Measurements from ENCODE around the gene CWC22. TPM values are rescaled to one million over a fixed set of nuclear protein-coding genes. Genes with fewer than 3 reads are reported as not detected.

Gene CWC22
- total RNA-seq, 1 donor from 2014 or later = 14.0 TPM

GRCh38 chr2:179950391-179950790, 56.7 kb downstream of the CWC22 start:
- Mint-ChIP-seq H3K27ac (ENCODE audit: unreplicated experiment) (no peak overlapping the region), H3K36me3 (ENCODE audit: low read depth) (peaks cover 33% of the 10 kb centered on the region), H3K4me1 (ENCODE audit: low read depth) (peaks cover 5% of the 10 kb centered on the region), H3K27me3 (ENCODE audit: low read depth) (no peaks in the 10 kb centered on the region), H3K4me3 (ENCODE audit: unreplicated experiment) (no peak overlapping the region), H3K9me3 (ENCODE audit: low read depth) (no peaks in the 10 kb centered on the region)
- no peak for TF ChIP-seq CTCF (IDR thresholded peaks at IDR 0.05)
- DNase-seq (ENCODE audit: low spot score) = no peak

GRCh38 chr2:179949438-179949837, 57.7 kb downstream of the CWC22 start:
- no peak for DNase-seq (ENCODE audit: low spot score)
- Mint-ChIP-seq H3K27ac (ENCODE audit: unreplicated experiment) (no peak overlapping the region), H3K4me1 (ENCODE audit: low read depth) (peaks cover 5% of the 10 kb centered on the region), H3K27me3 (ENCODE audit: low read depth) (no peaks in the 10 kb centered on the region), H3K4me3 (ENCODE audit: unreplicated experiment) (no peak overlapping the region), H3K9me3 (ENCODE audit: low read depth) (no peaks in the 10 kb centered on the region), H3K36me3 (ENCODE audit: low read depth) (peaks cover 37% of the 10 kb centered on the region)
- no peak for TF ChIP-seq CTCF (IDR thresholded peaks at IDR 0.05)

- peaks cover 37% of the 10 kb centered on the region for H3K36me3 Mint-ChIP-seq (ENCODE audit: low read depth)
- DNase-seq (ENCODE audit: low spot score) = no peak
- TF ChIP-seq CTCF (IDR thresholded peaks at IDR 0.05) = no peak
- no peak overlapping the region for H3K4me3 Mint-ChIP-seq (ENCODE audit: unreplicated experiment)
- peaks cover 2% of the 10 kb centered on the region for H3K4me1 Mint-ChIP-seq (ENCODE audit: low read depth)
- no peaks in the 10 kb centered on the region for H3K9me3 Mint-ChIP-seq (ENCODE audit: low read depth)
- H3K27me3 Mint-ChIP-seq (ENCODE audit: low read depth) = no peaks in the 10 kb centered on the region
- no peak overlapping the region for H3K27ac Mint-ChIP-seq (ENCODE audit: unreplicated experiment)
These were observed 59.0 kb downstream of the CWC22 start for GRCh38 chr2:179948058-179948457.

GRCh38 chr2:179946810-179947615, 60.1 kb downstream of the CWC22 start:
- Mint-ChIP-seq H3K9me3 (ENCODE audit: low read depth) (no peaks in the 10 kb centered on the region), H3K36me3 (ENCODE audit: low read depth) (peaks cover 35% of the 10 kb centered on the region), H3K4me1 (ENCODE audit: low read depth) (no peaks in the 10 kb centered on the region), H3K4me3 (ENCODE audit: unreplicated experiment) (no peak overlapping the region), H3K27me3 (ENCODE audit: low read depth) (no peaks in the 10 kb centered on the region), H3K27ac (ENCODE audit: unreplicated experiment) (no peak overlapping the region)
- DNase-seq (ENCODE audit: low spot score) = no peak
- TF ChIP-seq CTCF (IDR thresholded peaks at IDR 0.05) = no peak

GRCh38 chr2:179946346-179946745, 60.8 kb downstream of the CWC22 start:
- H3K4me1 Mint-ChIP-seq (ENCODE audit: low read depth) = no peaks in the 10 kb centered on the region
- no peaks in the 10 kb centered on the region for H3K9me3 Mint-ChIP-seq (ENCODE audit: low read depth)
- TF ChIP-seq CTCF (IDR thresholded peaks at IDR 0.05) = no peak
- peaks cover 30% of the 10 kb centered on the region for H3K36me3 Mint-ChIP-seq (ENCODE audit: low read depth)
- DNase-seq (ENCODE audit: low spot score) = no peak
- no peaks in the 10 kb centered on the region for H3K27me3 Mint-ChIP-seq (ENCODE audit: low read depth)
- no peak overlapping the region for H3K4me3 Mint-ChIP-seq (ENCODE audit: unreplicated experiment)
- no peak overlapping the region for H3K27ac Mint-ChIP-seq (ENCODE audit: unreplicated experiment)

All from chondrocyte (in vitro differentiated cells).